Esophagus muscularis mucosa (tissue), 4 donors: ENCODE measurements around the gene DCP1B. TPM values are rescaled to one million over a fixed set of nuclear protein-coding genes. Genes with fewer than 3 reads are reported as not detected.
A peak's percentile ranks its signal among the peaks of the same experiment; 100 is the strongest.

Experiments used
- DNase-seq: peaks from one replicate; pipeline ENCODE4 v3.0.0-alpha.2; 2017; ENCODE audit errors: extremely low spot score
- H3K27ac ChIP-seq, 4 donors: fragments of 200-600 bp; sonication (generic); replicated peaks in 1 of 4; 1 replicate in 3 of 4; 2 replicates in 1 of 4; pipeline ENCODE4 v1.5.1; 2016 to 2019; ENCODE audit warnings: mild to moderate bottlenecking in 1 of 4
- H3K27me3 ChIP-seq, 4 donors: fragments of 200-600 bp; sonication (generic); one replicate each; pipeline versions ENCODE4 v1.5.1 to v1.6.0; 2016 to 2019
- H3K36me3 ChIP-seq, 4 donors: fragments of 200-600 bp; sonication (generic); one replicate each; pipeline ENCODE4 v1.5.1; 2016 to 2019
- H3K4me1 ChIP-seq, 4 donors: fragments of 200-600 bp; sonication (generic); one replicate each; pipeline ENCODE4 v1.5.1; 2016 to 2019
- H3K4me3 ChIP-seq, 4 donors: fragments of 200-600 bp; sonication (generic); 1 replicate in 2 of 4; 2 replicates in 2 of 4; pipeline ENCODE4 v1.5.1; 2016 to 2019; ENCODE audit warnings: mild to moderate bottlenecking in 4 of 4, moderate library complexity in 1 of 4
- H3K9me3 ChIP-seq, 4 donors: fragments of 200-600 bp; sonication (generic); 1 replicate in 3 of 4; 2 replicates in 1 of 4; pipeline ENCODE4 v1.5.1; 2016 to 2019
- EP300 ChIP-seq: sonication (generic); formaldehyde crosslinking; IDR thresholded peaks from one replicate; pipeline ENCODE4 v1.6.1; 2017; ENCODE audit warnings: antibody characterized with exemption
- POLR2A ChIP-seq: fragments of 450-650 bp; IDR thresholded peaks from one replicate; pipeline ENCODE4 v1.6.1; 2017; ENCODE audit warnings: antibody characterized with exemption, moderate library complexity, mild to moderate bottlenecking, low read depth
- POLR2AphosphoS5 ChIP-seq, 2 donors: sonication (generic); formaldehyde crosslinking; IDR thresholded peaks; one replicate each; pipeline ENCODE4 v1.6.1; 2017; ENCODE audit warnings: antibody characterized with exemption in 2 of 2
- WGBS: methylation state at CpG from one replicate; pipeline ENCODE4 v1.1.5; 2018; 5-methylcytosine and 5-hydroxymethylcytosine counted together
- intact Hi-C: fragments of 100-400 bp; cut with DNase I; formaldehyde crosslinking; loops from one replicate; pipeline ENCODE4 v1.15.1; 2023
- total RNA-seq, 4 donors: library from RNA; depleted of rRNA; stranded (reverse); fragments of >200 nt; gene quantifications; one replicate each; pipeline versions ENCODE4 v1.1.0 to v1.2.1, GENCODE V29; 2016
- TF ChIP-seq, protein P1 (sequence below), 3 experiments: fragments of 200-600 bp in 2 of 3; fragments of 450-650 bp in 1 of 3; sonication (generic) in 2 of 3; IDR thresholded peaks; one replicate each; pipeline ENCODE4 v1.5.1; 2017 to 2019; ENCODE audit warnings: antibody characterized with exemption in 3 of 3, mild to moderate bottlenecking in 2 of 3, moderate library complexity in 1 of 3

Gene DCP1B
- total RNA-seq, 4 donors from 2014 or later = 22.0 to 26.5 (median 24.4) TPM

DNA sequence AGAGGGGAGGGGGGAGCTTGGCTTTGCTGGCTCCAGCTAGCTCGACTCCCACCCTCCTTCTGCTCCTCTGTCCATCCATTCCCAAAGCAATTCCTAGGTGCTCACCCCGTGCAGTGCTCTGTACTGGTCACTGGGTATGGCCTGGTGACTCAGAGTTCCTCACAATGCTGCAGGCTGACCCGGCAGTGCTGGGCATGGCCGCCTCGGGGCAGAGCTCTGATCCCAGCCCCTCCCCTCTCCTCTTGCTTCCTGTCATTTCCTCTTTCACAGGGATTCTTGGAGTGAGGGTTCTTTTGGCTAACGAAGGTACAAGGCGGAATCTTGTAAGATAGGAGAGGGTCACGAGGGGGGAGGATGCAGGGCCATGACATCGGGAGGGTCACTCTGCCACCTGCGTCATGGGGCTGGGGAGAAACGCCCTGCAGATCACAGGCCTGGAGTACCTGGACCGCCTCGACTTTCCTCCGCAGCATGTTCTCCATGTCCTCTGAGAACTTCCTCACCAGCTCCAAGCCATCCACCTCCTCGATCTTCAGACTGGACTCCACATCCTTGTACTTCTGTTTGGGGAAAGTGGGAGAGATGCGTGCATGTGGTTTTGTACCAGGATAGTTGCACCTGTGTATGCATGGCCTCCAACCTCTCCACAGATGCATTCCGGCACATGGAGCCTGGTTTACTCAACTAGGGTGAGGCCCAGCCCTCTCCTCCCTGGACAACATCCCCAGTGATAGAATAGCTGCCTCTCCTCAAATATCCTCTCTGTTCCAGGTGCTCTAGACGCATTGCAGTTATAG, 91.5 kb downstream of the DCP1B start:
- intact Hi-C loops = loop anchor here (5.0 kb wide), 1 partner anchor 75 kb away; no protein-coding TSS in a partner anchor
- Histone ChIP-seq H3K27me3 (peaks cover 0 to 24% (median 0%) of the 10 kb centered on the region in 4 donors), H3K27ac (no peak overlapping the region), H3K9me3 (no peaks in the 10 kb centered on the region), H3K4me1 (peaks cover 5 to 18% (median 16%) of the 10 kb centered on the region in 4 donors), H3K4me3 (no peak overlapping the region), H3K36me3 (no peaks in the 10 kb centered on the region)
- WGBS = 87% methylated on average over 18 of the region's 18 CpGs
- TF ChIP-seq POLR2A (no peak), POLR2AphosphoS5 (IDR thresholded peaks at IDR 0.05) (no peak), EP300 (no peak)
- TF ChIP-seq, protein P1, sequence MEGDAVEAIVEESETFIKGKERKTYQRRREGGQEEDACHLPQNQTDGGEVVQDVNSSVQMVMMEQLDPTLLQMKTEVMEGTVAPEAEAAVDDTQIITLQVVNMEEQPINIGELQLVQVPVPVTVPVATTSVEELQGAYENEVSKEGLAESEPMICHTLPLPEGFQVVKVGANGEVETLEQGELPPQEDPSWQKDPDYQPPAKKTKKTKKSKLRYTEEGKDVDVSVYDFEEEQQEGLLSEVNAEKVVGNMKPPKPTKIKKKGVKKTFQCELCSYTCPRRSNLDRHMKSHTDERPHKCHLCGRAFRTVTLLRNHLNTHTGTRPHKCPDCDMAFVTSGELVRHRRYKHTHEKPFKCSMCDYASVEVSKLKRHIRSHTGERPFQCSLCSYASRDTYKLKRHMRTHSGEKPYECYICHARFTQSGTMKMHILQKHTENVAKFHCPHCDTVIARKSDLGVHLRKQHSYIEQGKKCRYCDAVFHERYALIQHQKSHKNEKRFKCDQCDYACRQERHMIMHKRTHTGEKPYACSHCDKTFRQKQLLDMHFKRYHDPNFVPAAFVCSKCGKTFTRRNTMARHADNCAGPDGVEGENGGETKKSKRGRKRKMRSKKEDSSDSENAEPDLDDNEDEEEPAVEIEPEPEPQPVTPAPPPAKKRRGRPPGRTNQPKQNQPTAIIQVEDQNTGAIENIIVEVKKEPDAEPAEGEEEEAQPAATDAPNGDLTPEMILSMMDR (IDR thresholded peaks at IDR 0.05) = no peak
- DNase-seq = peak; percentile 90

DNA sequence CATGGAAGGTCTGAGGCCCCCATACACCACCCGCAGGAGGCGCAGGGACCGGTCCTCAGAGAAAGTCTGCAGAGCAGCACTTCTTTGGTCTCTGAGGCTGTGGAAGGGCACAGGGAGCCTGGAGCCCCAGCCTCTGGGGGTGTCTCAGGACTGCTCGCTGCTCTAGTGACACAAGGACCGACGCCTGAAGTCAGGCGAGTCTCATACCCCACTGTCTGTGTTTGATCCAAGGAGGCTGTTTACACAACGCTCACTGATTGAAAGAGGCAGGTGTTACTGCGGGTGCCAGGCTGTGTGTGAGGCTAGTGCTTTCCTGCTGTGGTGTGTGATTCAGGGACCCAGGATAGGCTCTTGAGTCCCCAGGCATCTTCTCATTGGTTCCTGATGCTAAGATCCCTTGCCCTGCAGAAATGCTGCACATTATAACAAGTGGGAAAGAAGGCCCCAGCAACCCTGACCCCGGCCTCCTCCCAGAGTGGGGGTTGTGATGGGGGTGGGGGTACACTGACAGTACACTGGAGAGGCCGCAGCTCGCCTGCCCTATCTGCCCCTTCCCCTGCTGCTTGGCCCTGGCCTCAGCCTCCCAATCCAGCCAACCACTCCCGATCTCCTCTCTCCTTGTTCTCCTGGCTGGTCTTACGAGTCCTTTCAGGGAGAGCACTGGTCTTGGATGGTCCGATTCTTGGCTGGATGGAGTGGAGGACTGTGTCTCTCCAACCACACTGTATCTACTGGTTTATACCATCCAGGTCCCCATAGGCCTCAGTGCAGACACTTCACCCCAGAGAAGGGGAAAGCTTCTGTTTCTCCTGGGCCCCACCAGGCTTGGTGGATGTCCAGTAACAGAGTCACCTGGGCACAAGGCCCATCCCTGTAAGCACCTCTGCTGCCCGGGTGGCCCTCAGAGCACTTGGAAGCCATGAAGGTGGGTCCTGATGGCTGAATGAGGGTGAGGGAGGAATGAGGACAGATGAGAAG, 92.4 kb downstream of the DCP1B start:
- intact Hi-C loops = loop anchor here (5.0 kb wide), 1 partner anchor 75 kb away; no protein-coding TSS in a partner anchor
- no peak overlapping the region for H3K4me3 ChIP-seq
- H3K27ac ChIP-seq = no peak overlapping the region
- DNase-seq = peak; percentile 89
- peaks cover 0 to 28% (median 0%) of the 10 kb centered on the region in 4 donors for H3K27me3 ChIP-seq
- peaks cover under 1 to 14% (median 10%) of the 10 kb centered on the region in 4 donors for H3K4me1 ChIP-seq
- peaks cover 0 to 3% (median 0%) of the 10 kb centered on the region in 4 donors for H3K9me3 ChIP-seq
- TF ChIP-seq POLR2AphosphoS5 (IDR thresholded peaks at IDR 0.05) (no peak), POLR2A (no peak), EP300 (no peak)
- TF ChIP-seq, protein P1 (IDR thresholded peaks at IDR 0.05) = no peak
- H3K36me3 ChIP-seq = no peaks in the 10 kb centered on the region
- WGBS = 90% methylated on average over 16 of the region's 16 CpGs

DNA sequence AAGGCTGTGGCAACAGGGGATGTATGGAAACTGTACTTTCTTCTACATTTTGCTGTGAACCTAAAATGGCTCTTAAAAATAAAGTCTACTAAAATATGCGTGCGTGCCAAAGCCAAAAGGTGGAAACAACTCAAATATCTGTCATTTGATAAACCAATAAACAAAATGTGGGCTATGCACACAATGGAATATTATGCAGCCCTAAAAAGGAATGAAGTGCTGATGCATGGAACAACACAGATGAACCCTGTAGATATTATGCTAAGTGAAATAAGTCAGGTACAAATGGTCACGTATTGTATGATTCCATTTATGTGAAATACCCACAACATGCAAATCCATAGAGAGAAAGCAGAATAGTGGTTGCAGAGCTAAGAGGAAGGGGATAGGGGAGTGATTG, 93.8 kb downstream of the DCP1B start:
- 91% methylated on average over 3 of the region's 3 CpGs for WGBS
- no peak overlapping the region for H3K27ac ChIP-seq
- peaks cover 0 to 15% (median 6%) of the 10 kb centered on the region in 4 donors for H3K9me3 ChIP-seq
- H3K4me1 ChIP-seq = peaks cover 0 to 10% (median 6%) of the 10 kb centered on the region in 4 donors
- intact Hi-C loops = loop anchor here (5.0 kb wide), 1 partner anchor 73 kb away; no protein-coding TSS in a partner anchor
- peaks cover 0 to 28% (median 0%) of the 10 kb centered on the region in 4 donors for H3K27me3 ChIP-seq
- H3K4me3 ChIP-seq = no peak overlapping the region
- DNase-seq = no peak
- TF ChIP-seq, protein P1 (IDR thresholded peaks at IDR 0.05) = no peak
- TF ChIP-seq POLR2A = no peak
- TF ChIP-seq EP300 = no peak
- TF ChIP-seq POLR2AphosphoS5 (IDR thresholded peaks at IDR 0.05) = no peak
- H3K36me3 ChIP-seq = no peaks in the 10 kb centered on the region

DNA sequence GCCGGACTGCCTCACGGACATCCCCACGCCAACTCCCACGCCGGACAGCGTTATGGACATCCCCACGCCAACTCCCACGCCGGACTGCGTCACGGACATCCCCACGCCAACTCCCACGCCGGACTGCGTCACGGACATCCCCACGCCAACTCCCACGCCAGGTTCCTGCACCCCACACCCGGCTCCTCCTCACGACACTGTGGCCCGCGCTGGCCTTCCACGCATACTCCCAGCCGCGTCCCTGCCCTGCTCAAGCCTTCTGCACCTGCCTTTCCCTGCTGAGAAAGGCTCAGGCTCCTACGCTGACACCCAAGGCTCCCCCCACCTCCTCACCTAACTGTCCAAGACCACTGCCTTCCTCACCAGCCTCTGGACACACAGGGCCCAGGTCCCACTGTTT, 95.5 kb downstream of the DCP1B start:
- no peak for DNase-seq
- H3K27me3 ChIP-seq = peaks cover 0 to 28% (median 0%) of the 10 kb centered on the region in 4 donors
- H3K9me3 ChIP-seq = peaks cover 0 to 31% (median 22%) of the 10 kb centered on the region in 4 donors
- H3K4me3 ChIP-seq = no peak overlapping the region
- TF ChIP-seq, protein P1 (IDR thresholded peaks at IDR 0.05) = no peak
- TF ChIP-seq POLR2AphosphoS5 (IDR thresholded peaks at IDR 0.05) (no peak), EP300 (no peak), POLR2A (no peak)
- H3K36me3 ChIP-seq = no peaks in the 10 kb centered on the region
- WGBS = 96% methylated on average over 20 of the region's 26 CpGs
- H3K4me1 ChIP-seq = peaks cover 0 to 10% (median 6%) of the 10 kb centered on the region in 4 donors
- intact Hi-C loops = no loop called here
- H3K27ac ChIP-seq = no peak overlapping the region
